ENCODE data around the gene CLDN20. TPM values are rescaled to one million over a fixed set of nuclear protein-coding genes. Genes with fewer than 3 reads are reported as not detected.

The CLDN20 gene
- total RNA-seq, 1 donor from 2014 or later: not detected

GRCh38 chr6:155269765-155270164 lies 6.0 kb downstream of the CLDN20 start:
- Histone ChIP-seq H3K9me3 (replicated peaks) (no peaks in the 10 kb centered on the region), H3K4me1 (peaks cover 40% of the 10 kb centered on the region), H3K4me3 (no peak overlapping the region), H3K27ac (replicated peaks) (peak overlapping the region; percentile 7), H3K36me3 (no peaks in the 10 kb centered on the region), H3K27me3 (ENCODE audit: low read depth) (no peaks in the 10 kb centered on the region)
- intact Hi-C loops (cut with micrococcal nuclease): no loop called here
- TF ChIP-seq CTCF (IDR thresholded peaks at IDR 0.05; ENCODE audit: borderline replicate concordance): no peak
- DNase-seq: no peak

DNA sequence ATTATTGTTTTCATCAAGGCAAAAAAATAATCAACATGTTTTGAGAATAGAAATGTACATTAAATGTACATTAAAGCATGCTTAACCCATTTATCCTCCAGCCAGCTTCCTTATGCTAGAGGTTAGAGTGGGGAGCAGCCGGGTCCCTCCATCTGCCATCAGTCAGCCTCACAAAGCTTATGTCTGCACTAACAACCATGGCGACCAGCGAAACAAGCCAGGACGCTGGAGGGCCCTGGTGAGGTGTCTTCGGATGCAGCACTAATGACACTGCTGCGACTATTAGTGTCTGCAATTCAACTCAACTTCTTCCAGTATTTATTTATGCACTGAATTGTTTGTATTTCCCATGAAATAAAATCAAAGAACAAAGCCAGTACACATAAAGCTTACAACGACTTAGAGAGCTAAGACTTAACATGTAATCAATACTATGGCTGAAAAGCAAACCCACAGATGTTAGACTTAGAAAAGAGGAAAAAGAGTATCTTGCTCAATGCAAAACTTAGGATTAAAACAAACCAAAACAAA lies 6.8 kb downstream of the CLDN20 start:
- no peak for DNase-seq
- intact Hi-C loops (cut with micrococcal nuclease): no loop called here

DNA sequence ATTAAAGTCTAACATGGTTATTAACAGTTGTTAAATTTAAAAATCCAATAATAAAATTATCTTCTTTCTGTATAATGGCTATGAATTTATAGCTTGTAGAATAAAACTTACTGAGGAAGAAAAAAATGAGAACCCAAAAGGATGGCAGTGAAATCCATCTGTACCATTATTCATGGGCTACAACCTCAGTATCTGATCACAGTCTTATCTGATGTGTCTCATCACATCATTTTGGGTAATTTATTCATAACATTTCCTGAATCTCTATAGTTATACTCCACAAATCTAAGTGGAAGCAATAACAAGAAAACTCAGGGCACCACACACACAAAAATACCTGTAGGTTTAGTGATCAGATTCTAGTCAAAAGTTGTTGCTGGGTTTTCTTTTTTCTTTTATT lies 7.3 kb downstream of the CLDN20 start:
- no peaks in the 10 kb centered on the region for H3K27me3 ChIP-seq (ENCODE audit: low read depth)
- H3K4me1 ChIP-seq: peaks cover 51% of the 10 kb centered on the region
- no peak overlapping the region for H3K4me3 ChIP-seq
- peak overlapping the region; percentile 80 for H3K27ac ChIP-seq (replicated peaks)
- intact Hi-C loops (cut with micrococcal nuclease): no loop called here
- no peaks in the 10 kb centered on the region for H3K9me3 ChIP-seq (replicated peaks)
- no peak for TF ChIP-seq CTCF (IDR thresholded peaks at IDR 0.05; ENCODE audit: borderline replicate concordance)
- DNase-seq: no peak
- H3K36me3 ChIP-seq: no peaks in the 10 kb centered on the region

More for the DNA sequence above, 6.8 kb downstream of the CLDN20 start:
- Histone ChIP-seq H3K27me3 (ENCODE audit: low read depth) (no peaks in the 10 kb centered on the region), H3K4me1 (peaks cover 46% of the 10 kb centered on the region), H3K9me3 (replicated peaks) (no peaks in the 10 kb centered on the region), H3K27ac (replicated peaks) (peak overlapping the region; percentile 7), H3K36me3 (no peaks in the 10 kb centered on the region), H3K4me3 (no peak overlapping the region)
- no peak for TF ChIP-seq CTCF (IDR thresholded peaks at IDR 0.05; ENCODE audit: borderline replicate concordance)

- intact Hi-C loops (cut with micrococcal nuclease): no loop called here
- no peak for TF ChIP-seq CTCF (IDR thresholded peaks at IDR 0.05; ENCODE audit: borderline replicate concordance)
- Histone ChIP-seq H3K4me3 (no peak overlapping the region), H3K27me3 (ENCODE audit: low read depth) (no peaks in the 10 kb centered on the region), H3K36me3 (no peaks in the 10 kb centered on the region), H3K27ac (replicated peaks) (peak overlapping the region; percentile 80), H3K4me1 (peaks cover 62% of the 10 kb centered on the region), H3K9me3 (replicated peaks) (no peaks in the 10 kb centered on the region)
- no peak for DNase-seq
Measured at GRCh38 chr6:155272353-155273232, 8.8 kb downstream of the CLDN20 start.

GRCh38 chr6:155273431-155273830 lies 9.6 kb downstream of the CLDN20 start:
- no peaks in the 10 kb centered on the region for H3K9me3 ChIP-seq (replicated peaks)
- peak overlapping the region; percentile 80 for H3K27ac ChIP-seq (replicated peaks)
- DNase-seq: no peak
- no peaks in the 10 kb centered on the region for H3K36me3 ChIP-seq
- H3K4me1 ChIP-seq: peaks cover 63% of the 10 kb centered on the region
- no peaks in the 10 kb centered on the region for H3K27me3 ChIP-seq (ENCODE audit: low read depth)
- no peak overlapping the region for H3K4me3 ChIP-seq
- TF ChIP-seq CTCF (IDR thresholded peaks at IDR 0.05; ENCODE audit: borderline replicate concordance): no peak
- intact Hi-C loops (cut with micrococcal nuclease): no loop called here
